A673 (cell line): ENCODE data around the gene DEUP1.

Experiments
- EZH2 ChIP-seq: fragments of 200-600 bp; sonication (generic); IDR thresholded peaks from 2 replicates; pipeline ENCODE4 v1.6.1; 2017; ENCODE audit warnings: borderline replicate concordance, low read depth, mild to moderate bottlenecking, mixed read lengths, antibody characterized with exemption, low read length; ENCODE audit not compliant: poor library complexity, severe bottlenecking
- TF ChIP-seq, protein P1 (sequence below): fragments of 300-800, 200-600 bp; sonication (generic); conservative IDR thresholded peaks from 2 replicates; pipeline ENCODE4 v1.5.1; 2017; ENCODE audit warnings: low read depth, mild to moderate bottlenecking, antibody characterized with exemption, low read length, moderate library complexity, mixed read lengths

DNA sequence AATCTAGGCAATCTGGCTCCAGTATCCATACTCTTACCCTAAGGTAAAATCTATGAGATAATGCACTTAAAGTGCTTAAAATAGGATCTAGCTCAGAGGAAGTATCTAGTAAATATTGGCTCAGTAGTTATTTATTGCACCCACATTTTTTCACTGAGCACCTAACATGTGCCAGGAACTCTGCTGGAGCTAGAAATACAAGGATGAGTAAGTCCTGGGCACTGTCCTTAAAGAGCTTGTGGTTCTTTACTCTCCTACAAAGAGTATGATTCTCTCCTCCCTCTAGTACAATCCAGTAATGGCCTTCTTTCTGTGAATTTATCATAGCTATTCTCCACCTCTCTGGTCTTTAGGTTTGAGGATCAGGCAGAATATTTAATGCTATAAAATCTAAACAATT, 59.2 kb downstream of the DEUP1 start:
- TF ChIP-seq, protein P1, sequence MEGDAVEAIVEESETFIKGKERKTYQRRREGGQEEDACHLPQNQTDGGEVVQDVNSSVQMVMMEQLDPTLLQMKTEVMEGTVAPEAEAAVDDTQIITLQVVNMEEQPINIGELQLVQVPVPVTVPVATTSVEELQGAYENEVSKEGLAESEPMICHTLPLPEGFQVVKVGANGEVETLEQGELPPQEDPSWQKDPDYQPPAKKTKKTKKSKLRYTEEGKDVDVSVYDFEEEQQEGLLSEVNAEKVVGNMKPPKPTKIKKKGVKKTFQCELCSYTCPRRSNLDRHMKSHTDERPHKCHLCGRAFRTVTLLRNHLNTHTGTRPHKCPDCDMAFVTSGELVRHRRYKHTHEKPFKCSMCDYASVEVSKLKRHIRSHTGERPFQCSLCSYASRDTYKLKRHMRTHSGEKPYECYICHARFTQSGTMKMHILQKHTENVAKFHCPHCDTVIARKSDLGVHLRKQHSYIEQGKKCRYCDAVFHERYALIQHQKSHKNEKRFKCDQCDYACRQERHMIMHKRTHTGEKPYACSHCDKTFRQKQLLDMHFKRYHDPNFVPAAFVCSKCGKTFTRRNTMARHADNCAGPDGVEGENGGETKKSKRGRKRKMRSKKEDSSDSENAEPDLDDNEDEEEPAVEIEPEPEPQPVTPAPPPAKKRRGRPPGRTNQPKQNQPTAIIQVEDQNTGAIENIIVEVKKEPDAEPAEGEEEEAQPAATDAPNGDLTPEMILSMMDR = no peak
- no peak for TF ChIP-seq EZH2
